ENCODE results near the gene ZNRF1.
A peak's percentile ranks its signal among the peaks of the same experiment; 100 is the strongest.

The ZNRF1 gene

DNA sequence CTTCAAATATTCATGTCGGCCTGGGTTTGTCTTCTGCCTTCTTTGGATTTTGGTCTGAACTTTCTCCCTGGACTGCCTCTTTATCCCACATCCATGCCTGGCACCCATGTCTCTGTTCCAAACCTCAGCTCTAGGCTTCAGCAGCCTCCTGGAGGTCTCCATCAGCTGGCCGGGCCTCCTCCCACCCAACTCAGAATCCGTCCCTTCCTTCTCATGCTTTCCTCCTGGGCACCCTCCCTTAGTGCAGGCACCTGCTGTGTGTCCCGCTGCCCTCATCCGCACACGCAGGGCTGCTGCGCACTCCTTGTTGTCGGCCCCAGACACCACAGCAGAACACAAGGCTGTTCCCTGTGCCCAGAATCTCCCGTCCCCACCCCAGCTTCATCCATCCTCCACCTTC is 103.8 kb downstream of the ZNRF1 start:
- no peak for DNase-seq

DNA sequence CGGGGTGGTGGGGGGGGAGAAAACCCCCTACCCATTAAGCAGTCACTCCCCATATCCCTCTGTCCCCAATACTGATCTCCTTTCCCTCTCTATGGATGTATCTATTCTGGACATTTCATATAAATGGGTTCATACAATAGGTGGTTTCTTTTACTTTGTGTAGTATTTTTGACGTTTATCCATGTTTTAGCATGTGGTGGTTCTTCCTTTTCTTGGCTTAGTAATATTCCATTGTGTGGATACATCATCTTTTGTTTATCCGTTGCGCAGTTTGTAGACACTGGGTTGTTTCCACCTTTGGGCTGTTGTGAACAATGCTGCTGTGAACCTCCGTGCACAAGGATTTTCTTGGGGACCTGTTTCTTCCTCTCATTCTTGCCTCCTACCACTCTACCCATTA is 105.2 kb downstream of the ZNRF1 start:
- no peak for DNase-seq

DNA sequence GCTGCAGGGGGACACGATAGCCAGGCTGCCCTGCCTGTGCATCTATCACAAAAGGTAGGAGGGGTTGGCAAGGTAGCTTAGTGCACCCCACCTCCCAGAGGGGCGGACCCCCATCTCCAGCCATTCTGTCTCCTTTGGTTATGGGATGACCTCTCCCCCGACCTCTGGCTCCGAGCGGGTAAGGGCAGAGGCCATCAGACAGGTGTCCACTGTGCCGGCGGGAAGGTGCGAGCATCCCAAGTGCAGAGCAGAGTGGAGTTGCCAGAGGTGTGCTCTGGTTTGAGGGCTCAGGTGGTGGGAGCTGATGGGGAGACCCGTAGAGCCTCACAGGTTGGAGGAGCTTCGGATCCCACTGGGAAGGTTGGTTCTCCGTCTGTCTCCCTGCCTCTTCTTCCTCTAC is 106.0 kb downstream of the ZNRF1 start:
- no peak for DNase-seq

DNA sequence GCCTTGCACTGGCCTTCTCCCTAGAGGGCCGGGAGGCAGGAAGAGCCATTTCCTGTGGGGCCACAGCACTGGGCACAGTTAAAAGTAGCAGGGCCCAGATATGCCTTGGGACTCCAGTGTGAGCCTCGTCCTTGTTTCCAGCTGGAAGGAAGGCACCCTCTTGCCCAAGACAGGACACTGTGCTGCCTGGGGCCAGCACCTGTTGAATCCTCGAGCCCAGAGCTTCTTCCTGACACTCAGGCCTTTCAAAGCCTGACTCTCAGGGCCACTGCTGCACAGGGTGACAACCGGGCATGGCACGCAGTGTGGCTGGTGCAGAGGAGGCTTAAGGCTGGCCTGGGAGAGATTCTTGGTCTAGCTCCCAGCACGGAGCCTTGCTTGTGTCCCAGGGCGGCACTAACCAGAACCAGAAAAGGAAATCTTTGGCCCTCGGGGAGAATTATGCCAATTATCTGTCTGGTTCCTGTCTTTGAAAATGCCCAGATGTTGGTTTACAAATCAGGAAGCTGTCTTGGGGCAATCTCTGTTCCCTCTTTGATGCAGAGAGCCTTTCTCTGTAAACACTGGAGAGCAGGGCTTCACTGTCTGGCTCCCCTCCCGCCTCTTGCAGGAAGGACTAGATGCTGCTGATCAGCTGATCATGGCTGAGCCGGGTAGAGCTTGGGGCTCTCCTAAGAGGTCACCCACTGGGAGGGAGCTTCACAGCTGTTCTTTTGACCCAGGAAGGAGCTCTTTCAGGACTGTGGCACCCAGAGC is 106.7 kb downstream of the ZNRF1 start:
- no peak for DNase-seq

DNA sequence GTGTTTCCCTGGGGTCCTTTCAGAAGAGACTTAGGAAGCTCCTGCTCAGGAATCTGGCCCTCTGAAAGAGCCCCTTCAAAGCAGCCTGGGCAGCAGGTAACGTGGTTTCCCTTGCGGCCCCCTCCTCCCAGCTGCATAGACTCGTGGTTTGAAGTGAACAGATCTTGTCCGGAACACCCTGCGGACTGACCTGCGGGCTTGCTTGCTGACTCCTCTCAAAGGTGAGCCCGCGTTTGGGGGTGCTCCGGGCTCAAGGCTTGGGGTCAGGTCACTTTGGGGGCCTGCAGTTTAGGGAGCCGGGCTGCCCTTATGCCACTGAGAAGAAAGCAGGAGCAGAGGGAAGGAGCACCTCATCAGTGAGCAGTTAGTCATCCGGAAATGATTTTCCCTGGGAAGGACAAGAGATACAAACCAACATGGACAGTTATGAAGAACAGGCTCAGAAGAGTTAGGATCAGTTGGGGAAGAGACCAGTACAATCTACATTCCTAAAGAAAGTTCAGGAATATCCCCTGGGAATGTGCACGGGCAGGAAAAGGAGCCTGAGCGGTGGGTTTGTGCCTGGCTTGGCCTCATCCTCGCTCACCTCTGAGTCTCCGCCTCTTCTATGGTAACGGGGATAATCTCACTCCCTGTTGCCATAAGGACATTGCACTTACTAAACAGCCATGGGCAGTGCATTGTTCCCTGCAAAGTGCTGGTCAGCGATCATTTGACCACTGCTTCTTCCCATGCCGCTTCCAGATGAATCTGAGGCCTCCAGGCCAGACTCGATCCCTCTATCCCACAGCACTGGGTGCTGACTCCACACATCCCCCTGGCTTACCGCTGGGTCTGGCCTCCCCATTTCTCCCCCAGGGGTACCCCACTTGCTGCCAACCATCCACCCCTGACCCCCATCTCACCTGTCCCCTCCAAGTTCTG is 107.8 kb downstream of the ZNRF1 start:
- no peak for DNase-seq

DNA sequence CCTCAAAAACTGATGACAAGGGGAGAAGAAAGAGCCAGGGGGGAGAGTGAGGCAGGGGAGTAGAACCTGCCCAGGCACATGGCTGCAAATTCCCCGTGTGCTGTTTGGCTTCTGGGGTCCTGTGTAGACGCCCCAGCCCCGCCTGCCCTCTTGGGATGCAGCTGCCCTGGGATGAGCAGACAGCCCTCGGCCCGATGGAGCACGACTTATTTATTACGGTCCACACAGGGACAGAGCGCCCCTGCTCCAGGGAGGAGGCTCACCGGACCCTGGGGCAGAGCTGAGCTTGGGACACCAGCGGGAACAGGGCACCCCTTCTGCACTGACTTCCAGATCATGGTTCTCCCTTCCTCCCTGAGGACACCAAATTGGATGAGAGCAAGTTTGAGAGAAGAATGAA is 108.7 kb downstream of the ZNRF1 start:
- no peak for DNase-seq

DNA sequence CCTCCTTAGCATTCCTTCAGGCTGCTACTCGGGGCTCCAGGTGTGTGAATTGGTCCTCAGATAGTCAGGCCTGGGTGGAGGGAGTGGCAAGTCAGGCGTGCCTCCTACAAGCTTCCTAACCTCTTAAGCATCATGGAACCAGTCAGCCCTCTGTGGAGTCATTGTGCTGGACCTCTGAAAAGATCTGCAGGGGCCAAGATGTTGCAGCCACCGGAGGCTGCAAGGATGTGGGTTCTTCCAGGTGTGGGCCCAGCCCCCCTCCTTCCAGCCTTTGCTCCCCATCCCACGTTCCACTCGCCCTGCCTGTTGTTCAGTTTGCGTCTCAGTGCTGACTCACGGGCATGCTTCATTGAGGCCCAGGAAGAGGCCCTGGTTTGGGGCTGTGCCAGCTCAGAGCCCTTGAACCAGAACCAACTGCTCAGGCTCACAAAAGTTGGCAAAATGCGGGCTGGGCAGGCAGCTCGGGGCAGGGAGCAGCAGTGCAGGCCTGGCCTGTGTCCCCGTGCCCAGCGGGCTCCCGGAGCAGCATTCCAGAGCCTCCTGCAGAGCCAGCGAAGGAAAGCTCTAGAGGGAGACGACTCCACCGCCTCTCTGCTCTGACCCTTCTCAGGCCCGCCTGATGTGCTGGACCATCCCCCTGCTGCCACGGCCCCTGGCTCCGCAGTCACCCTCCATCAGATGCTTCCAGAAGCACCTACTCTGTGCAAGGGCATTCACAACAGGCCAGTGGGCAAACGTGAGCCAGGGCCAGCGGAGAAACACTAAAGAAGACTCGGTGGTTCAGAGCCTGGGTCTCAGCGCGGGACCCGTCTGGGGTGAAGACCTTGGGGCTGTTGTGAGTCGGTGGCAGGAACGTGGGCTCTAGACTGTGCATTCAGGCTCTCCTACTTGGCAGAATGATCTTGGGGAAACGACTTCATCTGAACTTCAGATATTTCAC is 110.2 kb downstream of the ZNRF1 start:
- DNase-seq, result no peak

DNA sequence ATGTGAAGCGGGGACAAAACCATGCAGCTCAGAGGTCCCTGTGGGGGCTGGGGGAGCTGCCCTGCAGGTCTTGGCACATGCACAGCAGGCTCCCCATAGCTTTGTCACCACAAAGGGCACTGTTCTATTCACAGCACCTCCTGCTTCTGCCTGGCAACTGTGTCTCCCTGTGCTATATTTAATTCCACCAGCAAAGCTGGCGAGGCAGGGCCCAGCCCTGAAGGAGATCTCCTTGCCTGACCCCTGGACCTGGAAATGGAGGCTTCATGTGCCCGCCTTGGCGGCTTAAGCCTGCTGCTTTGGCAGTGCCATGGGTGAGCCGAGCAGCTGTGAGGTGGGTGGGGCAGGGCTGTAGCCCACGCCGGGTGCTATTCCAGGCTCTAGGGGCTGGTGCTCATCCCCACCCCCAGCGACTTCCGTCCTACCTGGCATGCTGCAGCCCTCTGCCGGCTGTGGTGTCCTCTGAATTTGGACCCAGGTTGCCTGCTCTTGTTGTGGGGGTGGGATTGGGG is 111.0 kb downstream of the ZNRF1 start:
- no peak for DNase-seq

DNA sequence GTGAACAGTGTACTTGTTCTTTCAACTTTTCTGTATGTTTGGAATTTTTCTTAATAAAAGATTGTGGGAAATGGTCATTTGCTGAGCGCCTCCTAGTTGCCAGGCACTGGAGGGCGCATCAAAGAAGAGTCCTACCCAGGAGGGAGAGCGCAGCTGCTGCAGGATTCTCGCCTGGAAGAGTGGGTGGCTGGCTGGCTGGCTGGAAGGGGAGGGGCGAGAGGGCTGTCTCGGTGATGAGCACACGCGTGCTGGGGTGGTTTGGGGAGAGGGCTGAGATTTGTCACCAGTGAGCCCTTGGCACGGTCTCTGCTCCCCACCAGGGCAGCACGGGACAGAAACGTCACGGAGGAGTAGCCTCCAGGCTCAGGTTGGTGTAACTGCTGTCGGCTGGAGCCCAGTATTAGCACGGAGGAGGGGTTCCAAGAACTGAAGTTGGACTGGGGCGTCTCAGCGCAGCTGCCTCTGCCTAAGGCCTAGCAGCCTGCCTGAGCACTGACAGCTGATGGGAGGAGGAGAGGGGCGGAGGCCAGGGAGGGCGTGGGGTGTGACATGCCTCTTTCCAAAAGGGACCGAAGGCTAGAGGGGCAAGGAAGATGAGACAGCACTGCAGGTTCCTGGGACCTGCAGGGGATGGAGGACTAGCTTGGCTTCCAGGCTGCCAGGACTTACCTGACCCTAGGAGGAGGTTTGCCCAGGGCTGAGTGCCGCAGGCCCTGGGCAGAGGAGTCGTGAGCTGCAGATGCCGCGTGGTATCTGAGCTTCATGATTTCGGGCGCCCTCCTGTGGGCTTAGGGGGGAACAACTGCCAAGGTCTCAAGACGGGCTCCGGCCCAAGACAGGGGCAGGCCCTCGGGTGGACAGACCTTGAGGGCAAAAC is 112.1 kb downstream of the ZNRF1 start:
- DNase-seq, result peak; percentile 10

DNA sequence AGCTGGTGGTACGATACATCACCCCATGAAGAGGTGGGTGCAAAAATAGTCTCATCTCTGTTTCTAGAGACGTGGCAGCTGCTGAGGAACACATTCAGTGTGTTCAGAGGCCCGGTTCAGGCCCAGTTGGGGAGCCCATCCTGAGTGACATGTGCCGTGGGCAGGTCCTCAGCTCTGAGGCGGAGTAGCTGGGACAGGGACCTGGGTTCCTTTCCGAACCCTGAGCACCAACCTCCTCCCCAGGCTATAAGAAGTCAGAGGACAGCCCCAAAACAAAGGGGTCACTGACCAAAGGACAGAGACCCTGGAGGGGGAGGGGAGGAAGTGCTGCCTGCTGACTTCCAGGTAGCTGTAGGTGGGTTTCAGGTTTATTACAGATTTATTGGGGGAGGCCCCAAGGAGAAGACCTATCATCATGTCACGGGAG is 112.7 kb downstream of the ZNRF1 start:
- no peak for DNase-seq

DNA sequence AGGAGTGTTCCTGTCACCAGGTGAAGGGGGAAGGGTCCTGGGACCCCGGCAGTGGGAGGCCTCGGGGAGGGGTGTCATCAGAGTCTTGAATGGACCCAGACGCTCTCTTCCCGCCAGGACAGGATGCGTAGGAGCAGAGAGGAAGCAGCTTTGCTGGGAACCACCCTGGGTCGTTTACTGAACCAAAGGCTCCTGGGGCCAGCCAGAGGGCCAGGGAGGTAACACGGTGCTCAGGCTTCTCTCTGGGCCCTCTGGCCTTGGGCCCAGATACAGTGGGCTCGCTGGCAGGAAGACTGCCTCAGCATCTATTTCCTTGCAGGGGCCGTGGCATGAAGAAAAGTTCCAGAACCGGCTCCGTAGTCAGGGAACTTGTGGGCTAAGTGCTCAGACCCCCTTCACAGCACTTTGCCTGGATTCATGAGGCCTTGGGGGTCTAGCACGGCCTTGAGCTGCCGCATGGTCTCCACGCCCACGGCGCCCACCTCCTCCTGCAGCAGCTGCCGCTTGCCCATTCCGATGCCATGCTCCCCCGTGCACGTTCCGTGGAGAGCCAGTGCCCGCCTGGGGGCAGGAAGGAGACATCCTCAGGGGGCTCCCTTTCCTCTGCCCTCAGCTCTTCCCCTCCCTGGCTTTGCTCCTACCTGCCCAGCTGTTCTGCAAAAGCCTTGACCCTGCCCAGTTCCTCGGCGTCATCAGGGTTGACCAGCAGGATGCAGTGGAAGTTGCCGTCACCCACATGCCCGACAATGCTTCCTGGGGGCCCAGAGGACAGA is 113.3 kb downstream of the ZNRF1 start:
- DNase-seq, result no peak

DNA sequence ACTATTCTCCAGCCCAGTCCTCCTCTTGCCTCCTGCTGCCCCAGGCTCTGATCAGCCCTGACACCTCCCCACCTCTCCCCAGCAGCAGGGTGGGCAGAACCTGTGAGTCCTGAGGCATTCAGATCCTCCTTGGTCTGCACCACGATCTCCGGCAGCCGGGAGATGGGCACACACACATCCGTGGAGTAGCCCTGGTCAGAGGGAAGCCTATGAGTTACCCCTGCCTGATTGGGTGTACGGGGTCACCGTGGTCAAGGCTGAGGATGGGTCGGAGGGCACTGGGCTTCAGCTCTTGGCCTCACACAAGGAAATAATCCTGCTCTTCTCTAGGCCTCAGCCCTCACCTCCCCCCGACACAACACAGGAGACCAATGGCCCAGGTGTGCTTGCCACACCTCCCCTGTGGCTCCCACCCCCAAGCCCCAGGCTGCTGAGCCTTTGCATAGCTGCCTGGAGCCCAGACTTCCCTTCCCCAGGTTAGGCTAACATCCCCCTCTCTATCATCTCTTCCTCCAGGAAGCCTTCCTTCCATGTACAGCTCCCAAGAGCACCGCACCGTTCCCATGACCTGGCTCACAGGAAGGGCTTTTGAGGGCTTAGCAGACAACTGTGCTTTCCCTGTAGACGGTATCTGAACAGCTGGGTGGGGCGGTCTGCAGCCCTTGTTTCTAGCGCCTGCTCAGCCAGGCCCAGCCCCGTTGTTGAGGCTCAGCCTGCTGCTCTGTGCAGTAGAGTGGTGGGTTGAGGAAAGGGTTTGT is 114.1 kb downstream of the ZNRF1 start:
- no peak for DNase-seq

DNA sequence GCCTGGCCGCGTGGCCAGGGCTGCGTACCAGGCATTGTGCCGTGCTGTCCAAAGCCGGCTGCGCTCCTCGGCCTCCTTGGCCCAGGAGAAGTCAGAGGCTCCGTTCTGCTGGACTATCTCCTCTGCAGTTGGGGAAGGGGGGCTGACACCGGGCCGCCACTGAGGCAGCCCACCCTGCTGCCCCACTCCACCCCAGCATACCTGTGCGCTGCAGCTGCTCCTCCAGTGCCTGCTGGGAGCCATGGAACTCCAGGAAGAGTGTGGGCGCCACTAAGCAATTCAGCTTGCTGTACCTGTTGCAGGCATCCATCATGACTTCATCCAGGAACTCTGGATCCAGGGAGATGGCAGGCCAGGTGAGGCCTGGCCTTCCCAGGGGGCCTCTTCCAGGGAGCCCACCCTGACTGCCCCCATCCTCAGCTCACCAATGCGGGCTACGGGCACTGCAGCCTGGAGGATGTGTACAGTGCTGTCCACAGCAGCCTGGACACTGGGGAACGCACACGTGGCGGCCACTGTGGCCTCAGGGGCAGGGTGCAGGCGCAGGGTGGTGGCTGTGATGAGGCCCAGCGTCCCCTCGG is 114.8 kb downstream of the ZNRF1 start:
- no peak for DNase-seq

DNA sequence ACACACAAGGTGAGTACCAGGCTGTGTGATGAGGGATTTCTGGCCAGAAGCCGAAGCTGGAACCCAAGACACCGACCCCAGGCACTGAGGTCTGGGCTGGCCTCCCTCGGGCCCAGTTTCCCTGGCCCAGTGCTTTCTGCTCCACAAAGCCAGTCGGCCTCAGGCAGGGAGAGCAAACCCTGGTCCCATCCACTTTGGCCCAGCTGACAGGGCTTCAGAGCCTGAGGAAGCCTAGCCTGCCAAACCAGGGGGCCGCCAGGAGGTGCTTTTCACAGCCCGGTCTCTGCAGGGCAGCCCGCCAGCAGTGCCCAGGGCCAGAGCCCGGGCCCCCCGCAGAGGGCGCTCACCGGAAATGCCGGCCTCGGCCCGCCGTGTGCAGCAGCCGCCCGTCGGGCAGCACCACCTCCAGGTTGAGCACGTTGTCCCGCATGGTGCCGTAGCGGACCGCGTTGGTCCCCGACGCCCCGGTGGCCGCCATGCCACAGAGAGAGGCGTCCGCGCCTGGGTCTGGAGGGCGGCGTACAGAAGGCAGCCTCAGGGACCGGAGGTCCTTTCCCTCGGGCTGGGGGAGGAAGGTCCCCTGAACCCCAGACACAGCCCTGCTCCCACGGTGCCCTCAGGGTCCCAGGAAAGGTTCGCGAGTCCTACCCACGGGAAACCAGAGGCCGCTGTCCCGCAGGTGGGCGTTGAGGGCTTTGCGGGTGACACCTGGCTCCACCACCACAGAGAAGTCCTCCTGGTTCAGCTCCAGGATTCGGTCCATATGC is 115.5 kb downstream of the ZNRF1 start:
- DNase-seq, result no peak

DNA sequence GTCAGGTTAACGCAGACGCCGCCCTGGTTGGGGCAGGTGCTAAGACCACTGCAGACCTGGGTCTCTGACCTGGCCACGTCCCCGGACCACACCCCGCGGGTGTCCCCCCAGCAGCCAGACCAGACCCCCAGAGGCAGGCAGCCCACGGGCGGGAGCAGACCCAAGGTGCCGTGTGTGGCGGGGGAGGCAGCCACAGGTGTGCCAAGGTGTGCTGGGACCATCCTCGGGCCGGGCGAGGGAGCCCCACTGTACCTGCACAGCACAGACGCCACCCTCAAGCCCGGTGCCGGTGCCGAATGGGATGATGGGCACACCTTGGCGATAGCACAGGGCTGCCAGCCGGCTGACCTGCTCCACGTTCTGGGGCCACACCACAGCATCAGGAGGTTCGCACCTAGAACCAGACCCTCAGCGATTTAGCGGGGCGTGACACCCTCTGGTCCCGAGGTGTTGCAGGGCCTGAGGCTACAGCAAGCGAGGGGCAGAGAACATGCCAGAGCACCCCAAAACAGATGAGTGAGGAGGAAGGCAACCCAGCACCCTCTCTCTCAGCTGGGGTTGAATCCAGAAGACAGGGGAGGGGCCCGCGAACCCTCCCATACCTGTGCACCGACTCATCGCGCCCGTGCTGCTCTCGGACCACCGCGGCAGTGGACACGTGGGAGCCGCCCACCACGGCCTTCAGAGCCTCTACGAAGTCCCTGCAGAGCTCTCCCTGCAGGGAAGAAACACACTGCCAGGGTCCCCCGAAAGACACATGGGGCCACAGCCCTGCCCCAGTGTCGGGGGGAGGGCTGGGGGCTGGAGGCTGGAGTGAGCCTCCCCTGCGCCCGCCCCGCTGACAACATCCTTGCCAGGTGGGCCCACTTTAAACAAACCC is 116.4 kb downstream of the ZNRF1 start:
- no peak for DNase-seq

DNA sequence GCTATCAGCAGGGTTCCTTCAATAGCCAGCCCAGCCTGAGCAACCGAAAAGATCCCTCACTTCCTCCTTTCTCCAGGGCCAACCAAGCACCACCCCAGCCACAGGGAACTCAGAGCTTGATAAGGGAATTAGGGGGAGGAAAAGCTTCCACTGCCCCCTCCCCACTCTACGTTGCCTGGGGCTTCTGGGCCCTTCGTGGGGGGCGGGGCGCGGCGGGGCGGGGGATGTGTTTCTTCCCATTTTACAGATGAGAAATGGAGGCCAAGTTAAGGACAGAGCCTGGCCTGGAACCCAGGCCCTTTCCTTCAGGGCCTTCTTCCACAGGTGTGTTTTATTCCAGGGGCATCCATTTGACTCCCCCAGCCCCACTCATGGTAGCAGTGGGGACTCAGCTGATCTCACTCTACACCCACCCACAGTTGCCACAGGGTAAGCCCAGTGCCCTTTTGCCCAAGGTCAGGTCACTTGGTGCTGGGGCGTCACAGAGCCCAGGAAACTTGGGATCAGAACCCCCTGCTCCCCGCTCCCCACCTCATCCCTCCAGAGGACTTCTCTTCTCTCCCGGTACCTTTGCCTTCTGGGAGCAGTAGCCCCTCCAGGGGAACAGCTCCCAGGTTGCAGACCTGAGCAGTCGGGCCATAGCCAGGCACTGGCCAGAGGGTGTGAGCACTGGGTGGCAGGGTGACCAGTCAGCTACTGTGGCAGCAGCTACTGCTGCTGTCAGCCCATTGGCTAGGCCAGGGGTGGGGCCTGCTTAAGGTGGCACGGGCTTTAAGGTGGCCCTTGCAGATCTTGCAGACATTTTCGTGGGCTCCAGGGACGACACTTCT is 117.5 kb downstream of the ZNRF1 start, which contains the start of gene LDHD:
LDHD (minus strand) TSS at position 700 of the 830 bp plus-strand sequence; CDS start at position 640, 60 bp downstream.
- DNase-seq, result no peak

DNA sequence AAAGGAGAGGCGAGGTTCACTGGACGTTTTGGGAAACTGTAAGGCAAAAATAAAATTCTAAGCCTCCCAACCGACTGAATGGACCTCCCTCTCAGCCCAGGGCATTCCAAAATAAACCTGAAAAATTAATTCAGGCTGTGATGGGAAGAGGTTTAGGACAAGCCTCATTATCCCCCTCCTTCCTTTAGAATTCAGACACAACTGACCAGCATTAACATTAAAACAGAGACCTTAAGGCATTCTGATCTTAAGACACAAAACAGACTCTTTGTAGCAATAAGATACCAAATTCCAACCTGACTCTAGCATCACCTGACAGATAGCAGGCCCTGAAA is 118.1 kb downstream of the ZNRF1 start:
- DNase-seq, result no peak

Measured in NCI-H1417 treated with DMSO at 0.1 percent for 48 hours (cell line).